ENCODE data around the gene IPO11. TPM values are rescaled to one million over a fixed set of nuclear protein-coding genes. Genes with fewer than 3 reads are reported as not detected.
"Not testable (repeated sequence)": the region's sequence is repeated elsewhere in the genome, so short reads cannot be mapped to it uniquely, and the experiment has no call there.

Gene IPO11
- total RNA-seq, 1 donor from 2014 or later = 131 TPM

GRCh38 chr5:62450259-62450658, 37.7 kb downstream of the IPO11 start:
- no peak for DNase-seq

- DNase-seq = no peak
These were observed 44.5 kb downstream of the IPO11 start for GRCh38 chr5:62457071-62457470.

- DNase-seq = peak; percentile 75
These were observed 48.0 kb downstream of the IPO11 start for GRCh38 chr5:62460578-62460983.

GRCh38 chr5:62461561-62461960, 49.0 kb downstream of the IPO11 start:
- no peak for DNase-seq

GRCh38 chr5:62465985-62466925, 53.7 kb downstream of the IPO11 start:
- no peak for DNase-seq

GRCh38 chr5:62473209-62473608, 60.6 kb downstream of the IPO11 start:
- peak; percentile 15 for DNase-seq

- no peak for DNase-seq
These were observed 62.5 kb downstream of the IPO11 start for GRCh38 chr5:62475072-62475471.

- no peak for DNase-seq
These were observed 65.2 kb downstream of the IPO11 start for GRCh38 chr5:62477801-62478200.

GRCh38 chr5:62483556-62483955, 71.0 kb downstream of the IPO11 start:
- DNase-seq = no peak

- peak; percentile 15 for DNase-seq
These were observed 74.1 kb downstream of the IPO11 start for GRCh38 chr5:62486672-62487071.

- DNase-seq = no peak
These were observed 76.0 kb downstream of the IPO11 start for GRCh38 chr5:62488531-62488930.

GRCh38 chr5:62489471-62489870, 76.9 kb downstream of the IPO11 start:
- no peak for DNase-seq

- DNase-seq = no peak
These were observed 82.2 kb downstream of the IPO11 start for GRCh38 chr5:62494772-62495171.

GRCh38 chr5:62496876-62497275, 84.3 kb downstream of the IPO11 start:
- no peak for DNase-seq

- DNase-seq = no peak
These were observed 86.4 kb downstream of the IPO11 start for GRCh38 chr5:62498961-62499360.

- DNase-seq = no peak
These were observed 87.2 kb downstream of the IPO11 start for GRCh38 chr5:62499756-62500155.

GRCh38 chr5:62502456-62503101, 90.0 kb downstream of the IPO11 start:
- no peak for DNase-seq

GRCh38 chr5:62504129-62504528, 91.6 kb downstream of the IPO11 start:
- DNase-seq = no peak

GRCh38 chr5:62506659-62507460, 94.3 kb downstream of the IPO11 start:
- peak; percentile 14 for DNase-seq

- DNase-seq = not testable (repeated sequence)
These were observed 96.2 kb downstream of the IPO11 start for GRCh38 chr5:62508760-62509159.

- no peak for DNase-seq
These were observed 97.2 kb downstream of the IPO11 start for GRCh38 chr5:62509806-62510205.

- DNase-seq = not testable (repeated sequence)
These were observed 100.5 kb downstream of the IPO11 start for GRCh38 chr5:62513085-62513484.

- DNase-seq = no peak
These were observed 102.1 kb downstream of the IPO11 start for GRCh38 chr5:62514510-62515119.
